Measurements from ENCODE around the gene HMG20A.

HMG20A gene

DNA sequence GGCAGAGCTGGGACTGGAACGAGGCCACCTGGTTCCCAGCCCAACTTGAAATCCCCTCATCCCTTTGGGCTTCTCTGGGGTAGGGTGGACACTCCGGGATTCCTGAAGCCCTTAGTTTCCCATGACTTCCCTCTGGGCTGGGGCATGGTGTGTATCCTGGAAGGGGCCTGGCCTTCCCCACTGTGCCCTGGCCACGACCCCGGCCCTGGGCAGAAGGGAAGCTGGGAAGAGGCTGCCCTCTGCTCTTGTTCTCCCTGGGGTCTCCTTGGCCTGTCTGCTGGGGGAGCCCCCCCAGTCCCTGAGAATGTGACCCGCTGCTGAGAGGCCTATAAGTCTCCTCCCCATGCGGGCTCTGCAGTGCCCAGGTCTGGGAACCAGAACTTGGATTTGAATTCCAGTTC, 107.1 kb downstream of the HMG20A start:
- H3K27ac ChIP-seq = no peak overlapping the region
- H3K27me3 ChIP-seq = peaks cover 57% of the 10 kb centered on the region
- H3K4me3 ChIP-seq (ENCODE audit: low read depth in 1 of 2, low read length in 1 of 2) = no peak overlapping the region
- H3K9me3 ChIP-seq = no peaks in the 10 kb centered on the region
- no peaks in the 10 kb centered on the region for H3K36me3 ChIP-seq
- H3K4me1 ChIP-seq (ENCODE audit: control insufficient read depth in 1 of 2, insufficient read depth in 1 of 2, low read depth in 1 of 2, low read length in 1 of 2) = no peaks in the 10 kb centered on the region
- TF ChIP-seq, protein P1, sequence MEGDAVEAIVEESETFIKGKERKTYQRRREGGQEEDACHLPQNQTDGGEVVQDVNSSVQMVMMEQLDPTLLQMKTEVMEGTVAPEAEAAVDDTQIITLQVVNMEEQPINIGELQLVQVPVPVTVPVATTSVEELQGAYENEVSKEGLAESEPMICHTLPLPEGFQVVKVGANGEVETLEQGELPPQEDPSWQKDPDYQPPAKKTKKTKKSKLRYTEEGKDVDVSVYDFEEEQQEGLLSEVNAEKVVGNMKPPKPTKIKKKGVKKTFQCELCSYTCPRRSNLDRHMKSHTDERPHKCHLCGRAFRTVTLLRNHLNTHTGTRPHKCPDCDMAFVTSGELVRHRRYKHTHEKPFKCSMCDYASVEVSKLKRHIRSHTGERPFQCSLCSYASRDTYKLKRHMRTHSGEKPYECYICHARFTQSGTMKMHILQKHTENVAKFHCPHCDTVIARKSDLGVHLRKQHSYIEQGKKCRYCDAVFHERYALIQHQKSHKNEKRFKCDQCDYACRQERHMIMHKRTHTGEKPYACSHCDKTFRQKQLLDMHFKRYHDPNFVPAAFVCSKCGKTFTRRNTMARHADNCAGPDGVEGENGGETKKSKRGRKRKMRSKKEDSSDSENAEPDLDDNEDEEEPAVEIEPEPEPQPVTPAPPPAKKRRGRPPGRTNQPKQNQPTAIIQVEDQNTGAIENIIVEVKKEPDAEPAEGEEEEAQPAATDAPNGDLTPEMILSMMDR (IDR thresholded peaks at IDR 0.05) = no peak

DNA sequence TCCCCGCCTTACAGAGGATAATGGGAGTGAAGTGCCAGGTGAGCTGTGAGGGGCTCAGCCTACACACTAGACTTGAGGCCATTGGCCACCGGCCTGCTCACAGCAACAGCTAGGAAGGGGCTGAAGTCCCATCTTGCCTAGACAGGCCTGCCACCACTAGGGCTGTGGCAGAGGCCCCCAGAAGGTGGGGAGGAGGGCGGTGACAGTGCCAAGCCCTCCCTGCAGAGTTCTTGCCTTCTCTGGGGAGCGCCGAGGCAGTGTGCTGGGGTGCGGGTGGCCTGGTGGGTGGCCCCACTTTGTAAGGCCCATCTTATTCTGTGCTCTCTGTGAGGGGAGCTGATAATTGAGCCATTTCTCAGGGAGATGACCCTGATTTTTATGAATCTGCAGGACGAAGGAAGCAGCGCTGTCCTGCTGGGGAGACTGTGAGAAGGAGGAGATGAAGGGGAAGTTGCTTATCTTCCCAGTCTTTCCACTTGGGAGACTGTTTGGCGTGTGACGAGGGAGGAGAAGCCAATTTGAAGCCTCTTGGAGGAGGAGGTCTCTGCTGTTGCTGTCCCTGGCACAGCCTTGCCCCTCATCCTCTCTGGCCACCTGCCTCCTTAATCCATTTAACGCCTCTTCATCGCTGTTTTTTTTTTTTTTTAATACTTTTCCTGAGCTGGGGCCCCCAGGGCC, 107.7 kb downstream of the HMG20A start:
- TF ChIP-seq, protein P1 (IDR thresholded peaks at IDR 0.05) = no peak
- no peak overlapping the region for H3K27ac ChIP-seq
- H3K9me3 ChIP-seq = no peaks in the 10 kb centered on the region
- peaks cover 61% of the 10 kb centered on the region for H3K27me3 ChIP-seq
- H3K4me1 ChIP-seq (ENCODE audit: control insufficient read depth in 1 of 2, insufficient read depth in 1 of 2, low read depth in 1 of 2, low read length in 1 of 2) = no peaks in the 10 kb centered on the region
- no peak overlapping the region for H3K4me3 ChIP-seq (ENCODE audit: low read depth in 1 of 2, low read length in 1 of 2)
- no peaks in the 10 kb centered on the region for H3K36me3 ChIP-seq

DNA sequence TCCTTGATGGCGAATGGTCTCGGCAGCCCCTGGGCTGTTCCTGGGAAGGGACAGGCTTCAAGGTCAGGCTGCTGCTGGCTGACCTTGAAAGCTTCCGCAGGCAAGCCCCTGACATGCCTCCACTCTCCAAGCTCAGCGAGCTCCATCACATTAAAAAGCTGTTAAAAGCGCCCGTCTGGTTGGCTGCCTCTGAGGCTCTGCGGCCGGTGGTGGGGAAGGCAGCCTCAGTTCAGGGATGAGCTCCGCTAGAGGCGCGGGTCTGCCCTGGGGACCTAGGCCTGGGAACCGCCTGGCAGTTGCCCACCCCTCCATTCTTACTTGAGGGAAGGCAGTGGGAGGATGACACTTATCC, 108.3 kb downstream of the HMG20A start:
- TF ChIP-seq, protein P1 (IDR thresholded peaks at IDR 0.05) = no peak
- Histone ChIP-seq H3K27ac (no peak overlapping the region), H3K27me3 (peaks cover 66% of the 10 kb centered on the region), H3K9me3 (no peaks in the 10 kb centered on the region), H3K4me3 (ENCODE audit: low read depth in 1 of 2, low read length in 1 of 2) (no peak overlapping the region), H3K4me1 (ENCODE audit: control insufficient read depth in 1 of 2, insufficient read depth in 1 of 2, low read depth in 1 of 2, low read length in 1 of 2) (no peaks in the 10 kb centered on the region), H3K36me3 (no peaks in the 10 kb centered on the region)

DNA sequence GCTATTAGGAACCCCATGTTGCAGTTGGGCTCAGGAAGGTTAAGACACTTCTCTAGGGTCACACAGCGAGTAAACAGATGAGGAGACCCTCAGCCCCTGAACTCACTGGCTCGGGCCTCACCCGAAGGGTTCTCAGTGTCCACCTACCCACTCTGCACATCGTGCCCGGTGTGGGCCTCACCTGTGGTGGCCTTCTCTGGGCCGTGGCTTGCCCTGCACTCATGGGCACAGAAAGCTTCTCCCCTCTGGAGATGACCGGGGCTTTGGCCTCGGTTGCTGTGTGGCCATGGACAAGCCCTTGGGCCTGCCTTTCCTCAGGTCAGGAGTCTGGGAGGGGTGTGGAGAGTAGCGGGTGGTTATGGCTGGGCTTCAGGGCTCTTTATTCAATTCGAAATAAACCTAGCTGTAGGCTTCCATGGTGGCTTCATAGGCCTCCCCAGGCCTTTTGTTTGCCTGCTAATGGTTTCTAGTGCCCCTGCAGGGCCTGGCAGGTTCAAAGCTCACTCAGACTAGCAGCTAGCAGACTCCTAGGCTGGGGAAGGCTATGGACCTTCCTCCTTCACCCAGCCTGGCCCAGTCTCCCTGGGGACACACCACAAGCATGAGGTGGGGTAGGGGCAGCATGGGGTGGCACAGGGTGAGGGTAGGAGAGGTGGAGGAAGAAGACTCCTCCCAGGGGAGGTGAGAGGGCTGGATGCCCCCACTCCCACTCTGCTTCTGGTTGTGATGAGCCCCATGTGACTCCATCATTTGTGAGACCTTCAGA, 108.9 kb downstream of the HMG20A start:
- peaks cover 71% of the 10 kb centered on the region for H3K27me3 ChIP-seq
- TF ChIP-seq, protein P1 (IDR thresholded peaks at IDR 0.05) = no peak
- H3K27ac ChIP-seq = no peak overlapping the region
- H3K36me3 ChIP-seq = no peaks in the 10 kb centered on the region
- H3K4me1 ChIP-seq (ENCODE audit: control insufficient read depth in 1 of 2, insufficient read depth in 1 of 2, low read depth in 1 of 2, low read length in 1 of 2) = no peaks in the 10 kb centered on the region
- H3K9me3 ChIP-seq = no peaks in the 10 kb centered on the region
- no peak overlapping the region for H3K4me3 ChIP-seq (ENCODE audit: low read depth in 1 of 2, low read length in 1 of 2)

DNA sequence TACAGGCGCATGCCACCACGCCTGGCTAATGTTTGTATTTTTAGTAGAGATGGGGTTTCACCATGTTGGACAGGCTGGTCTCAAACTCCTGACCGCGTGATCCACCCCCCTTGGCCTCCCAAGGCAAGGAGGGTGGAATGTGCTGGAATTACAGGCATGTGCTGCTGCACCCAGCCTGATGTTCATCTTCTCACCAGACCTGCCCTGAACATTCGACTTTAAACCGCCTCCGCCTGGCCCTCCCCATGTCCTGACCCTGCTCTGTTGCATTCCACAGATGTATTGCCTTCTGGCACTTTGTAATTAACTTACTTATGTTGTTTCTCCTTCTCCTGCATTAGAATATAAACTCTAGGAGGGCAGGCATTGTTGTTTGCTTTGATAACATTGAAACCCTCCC, 109.9 kb downstream of the HMG20A start:
- no peaks in the 10 kb centered on the region for H3K4me1 ChIP-seq (ENCODE audit: control insufficient read depth in 1 of 2, insufficient read depth in 1 of 2, low read depth in 1 of 2, low read length in 1 of 2)
- no peak overlapping the region for H3K27ac ChIP-seq
- no peaks in the 10 kb centered on the region for H3K9me3 ChIP-seq
- TF ChIP-seq, protein P1 (IDR thresholded peaks at IDR 0.05) = no peak
- peaks cover 61% of the 10 kb centered on the region for H3K27me3 ChIP-seq
- no peak overlapping the region for H3K4me3 ChIP-seq (ENCODE audit: low read depth in 1 of 2, low read length in 1 of 2)
- H3K36me3 ChIP-seq = no peaks in the 10 kb centered on the region

Measured in neutrophil (primary cell).